K562 (cell line): ENCODE data around the gene MARS1. TPM values are rescaled to one million over a fixed set of nuclear protein-coding genes. Genes with fewer than 3 reads are reported as not detected.

Experiments
- RERE ChIP-seq: sonication (generic); formaldehyde crosslinking; IDR thresholded peaks from 2 replicates; pipeline ENCODE4 v1.8.0; 2023; ENCODE audit warnings: missing genetic modification reagents, mild to moderate bottlenecking, borderline replicate concordance
- polyA plus RNA-seq, 8 experiments: library from polyadenylated mRNA; depleted of rRNA in 4 of 8; stranded (reverse) in 5 of 8; unstranded in 3 of 8; fragments of >200 nt; fragmentation: Nextera tagmentation in 2 of 8; fragmentation: Illumina TruSeq in 1 of 8; extraction: Ambion mirVana in 2 of 8; extraction: Trizol in 1 of 8; gene quantifications; 2 replicates each; pipeline versions ENCODE4 v1.2.1 to v1.2.3, GENCODE V29; 2011 to 2014; ENCODE audit warnings: inconsistent platforms in 1 of 8, missing spikeins in 1 of 8
- total RNA-seq, 7 experiments: library from RNA; depleted of rRNA in 6 of 7; stranded (reverse); fragments of >200 nt in 6 of 7; fragmentation: Illumina TruSeq in 2 of 7; extraction: Trizol in 2 of 7; gene quantifications; 2 replicates each; pipeline versions ENCODE4 v1.2.1 to v1.2.3, GENCODE V29; 2011 to 2021; ENCODE audit warnings: low replicate concordance in 1 of 7

MARS1 gene
- total and polyA plus RNA-seq, 9 of the 15 experiments (the other 6 are each of a cell fraction or from before 2014, with no cell fraction given): 117 to 382 (median 220) TPM

GRCh38 chr12:57454566-57455373 is 33.1 kb upstream of the MARS1 start, which contains the start of gene INHBE (continued):
- TF ChIP-seq RERE (CRISPR knock-in tag): no peak
